Measurements from ENCODE around the gene EARS2.
"Not testable (repeated sequence)": the region's sequence is repeated elsewhere in the genome, so short reads cannot be mapped to it uniquely, and the experiment has no call there.

The EARS2 gene

DNA sequence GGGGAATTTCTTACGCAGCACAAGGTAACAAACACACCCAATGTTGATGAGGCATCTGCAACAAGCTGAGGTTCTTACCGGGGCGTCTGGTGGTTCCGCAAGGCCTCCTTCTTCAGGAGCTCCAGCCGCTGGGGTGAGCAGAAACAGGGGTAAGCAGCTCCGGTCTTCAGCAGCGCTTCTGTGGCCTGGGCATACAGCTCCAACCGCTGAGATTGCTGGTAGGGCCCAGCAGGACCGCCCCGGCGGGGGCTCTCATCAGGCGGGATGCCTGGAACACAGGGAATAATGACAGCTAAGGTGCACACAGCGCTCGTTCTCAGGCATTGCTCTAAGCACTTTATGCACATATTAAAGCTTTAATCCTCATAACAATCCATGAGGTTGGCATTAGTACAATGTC is 12.7 kb downstream of the EARS2 start:
- H3K27ac Mint-ChIP-seq, result no peak overlapping the region
- H3K4me1 Mint-ChIP-seq, result peaks cover 8% of the 10 kb centered on the region
- no peak overlapping the region for H3K4me3 Mint-ChIP-seq
- DNase-seq (no peak), ATAC-seq (no peak)
- no peaks in the 10 kb centered on the region for H3K27me3 Mint-ChIP-seq
- H3K9me3 Mint-ChIP-seq, result no peaks in the 10 kb centered on the region

DNA sequence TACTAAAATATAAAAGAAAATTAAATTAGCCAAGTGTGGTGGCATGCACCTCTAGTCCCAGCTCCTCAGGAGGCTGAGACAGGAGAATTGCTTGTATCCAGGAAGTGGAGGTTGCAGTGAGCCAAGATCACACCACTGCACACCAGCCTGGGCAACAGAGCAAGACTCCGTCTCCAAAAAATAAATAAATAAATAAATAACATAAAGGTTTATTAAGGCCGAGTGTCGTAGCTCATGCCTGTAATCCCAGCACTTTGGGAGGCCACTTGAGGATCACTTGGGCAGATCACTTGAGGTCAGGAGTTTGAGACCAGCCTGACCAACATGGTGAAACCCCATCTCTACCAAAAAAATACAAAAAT is 16.4 kb downstream of the EARS2 start:
- H3K27ac Mint-ChIP-seq, ATAC-seq, H3K4me3 Mint-ChIP-seq, H3K27me3 Mint-ChIP-seq, DNase-seq, H3K4me1 Mint-ChIP-seq, H3K9me3 Mint-ChIP-seq: not testable (repeated sequence)

DNA sequence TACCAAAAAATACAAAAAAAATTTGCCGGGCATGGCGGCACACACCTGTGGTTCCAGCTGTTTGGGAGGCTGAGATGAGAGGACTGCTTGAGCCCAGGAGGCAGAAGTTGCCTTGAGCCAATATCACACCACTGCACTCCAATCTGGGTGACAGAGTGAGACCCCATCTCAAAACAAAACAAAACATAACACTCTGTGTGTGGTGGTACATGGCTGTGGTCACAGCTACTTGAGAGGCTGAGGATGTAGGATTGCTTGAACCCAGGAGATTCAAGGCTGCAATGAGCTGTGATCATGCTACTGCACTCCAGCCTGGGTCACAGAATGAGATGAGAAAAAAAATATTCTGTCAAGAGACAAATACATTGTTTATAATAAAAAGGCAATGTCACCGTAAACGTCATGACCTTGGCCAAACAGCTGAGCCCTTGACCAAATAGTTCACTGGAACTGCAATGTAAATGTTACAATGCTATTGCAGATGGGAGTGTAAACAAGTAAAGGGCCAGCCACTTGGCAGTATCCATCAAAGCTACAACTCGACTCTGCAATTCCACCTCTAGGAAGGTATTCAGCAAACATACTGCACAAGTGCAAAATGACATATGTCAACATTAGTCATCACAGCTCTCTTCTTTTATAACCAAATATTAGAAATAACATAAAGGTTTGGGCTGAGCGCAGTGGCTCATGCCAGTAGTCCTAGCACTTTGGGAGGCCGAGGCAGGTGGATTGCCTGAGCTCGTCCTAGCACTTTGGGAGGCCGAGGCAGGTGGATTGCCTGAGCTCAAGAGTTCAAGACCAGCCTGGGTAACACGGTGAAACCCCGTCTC is 16.9 kb downstream of the EARS2 start:
- ATAC-seq (no peak), DNase-seq (no peak)
- no peaks in the 10 kb centered on the region for H3K27me3 Mint-ChIP-seq
- H3K4me1 Mint-ChIP-seq, result peaks cover 9% of the 10 kb centered on the region
- H3K9me3 Mint-ChIP-seq, result no peaks in the 10 kb centered on the region
- H3K27ac Mint-ChIP-seq, result no peak overlapping the region
- H3K4me3 Mint-ChIP-seq, result no peak overlapping the region

DNA sequence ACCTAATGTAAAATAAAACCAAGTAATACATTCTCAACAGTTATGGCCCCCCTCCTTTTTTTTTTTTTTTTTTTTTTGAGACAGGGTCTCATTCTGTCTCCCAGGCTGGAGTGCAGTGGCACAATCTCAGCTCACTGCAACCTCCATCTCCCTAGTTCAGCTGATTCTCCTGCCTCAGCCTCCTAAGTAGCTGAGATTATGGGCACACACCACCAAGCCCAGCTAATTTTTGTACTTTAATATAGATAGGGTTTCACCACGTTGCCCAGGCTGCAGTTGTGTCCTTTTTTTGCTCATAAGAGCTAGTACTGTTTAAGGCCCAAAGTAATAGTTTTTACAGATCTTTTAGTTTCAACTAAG is 18.3 kb downstream of the EARS2 start:
- ATAC-seq (no peak), DNase-seq (no peak)
- Mint-ChIP-seq H3K9me3 (no peaks in the 10 kb centered on the region), H3K27me3 (no peaks in the 10 kb centered on the region), H3K4me1 (peaks cover 9% of the 10 kb centered on the region), H3K27ac (peak overlapping the region; percentile 76 to 95), H3K4me3 (no peak overlapping the region)

DNA sequence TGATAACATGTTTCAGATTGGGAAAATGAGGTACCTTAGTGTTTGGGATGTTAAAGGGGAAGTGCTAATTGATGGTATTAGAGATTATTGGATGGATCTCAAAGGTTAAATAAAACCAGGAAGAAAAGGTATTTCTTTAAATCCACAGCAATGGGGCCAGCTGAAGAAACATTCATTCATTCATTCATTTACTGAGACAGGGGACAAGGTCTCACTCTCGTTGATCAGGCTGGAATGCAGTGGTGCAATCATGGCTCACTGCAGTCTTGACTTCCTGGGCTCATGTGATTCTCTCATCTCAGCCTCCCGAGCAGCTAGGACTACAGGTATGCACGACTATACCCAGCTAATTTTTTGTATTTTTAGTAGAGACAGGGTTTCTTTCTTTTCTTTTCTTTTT is 19.8 kb downstream of the EARS2 start:
- ATAC-seq, result no peak
- Mint-ChIP-seq H3K4me3 (no peak overlapping the region), H3K4me1 (peaks cover 9% of the 10 kb centered on the region), H3K27ac (peak overlapping the region in 1 of 2 donors; percentile 27), H3K9me3 (no peaks in the 10 kb centered on the region), H3K27me3 (no peaks in the 10 kb centered on the region)
- no peak for DNase-seq

DNA sequence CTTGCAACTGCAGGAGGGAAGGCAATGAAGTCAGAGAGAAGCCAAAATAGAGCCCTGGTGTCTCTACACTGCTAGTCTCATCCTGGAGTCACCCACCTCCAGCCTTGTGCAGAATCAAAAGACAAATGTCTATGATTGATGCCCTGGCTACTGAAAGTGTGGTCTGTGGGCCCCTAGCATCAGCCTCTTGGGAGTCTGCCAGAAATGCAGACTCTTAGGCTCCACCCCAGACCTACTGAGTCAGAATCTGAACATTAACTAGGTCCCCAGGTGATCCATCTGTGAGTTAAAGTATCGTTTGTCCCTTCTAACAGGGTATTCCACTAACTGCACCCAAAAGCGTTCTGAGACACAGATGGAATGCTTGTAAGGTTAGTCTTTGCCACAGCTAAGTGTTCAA is 21.2 kb downstream of the EARS2 start:
- Mint-ChIP-seq H3K27me3 (no peaks in the 10 kb centered on the region), H3K4me3 (no peak overlapping the region), H3K4me1 (peaks cover 9% of the 10 kb centered on the region), H3K27ac (no peak overlapping the region), H3K9me3 (no peaks in the 10 kb centered on the region)
- no peak for ATAC-seq
- no peak for DNase-seq

DNA sequence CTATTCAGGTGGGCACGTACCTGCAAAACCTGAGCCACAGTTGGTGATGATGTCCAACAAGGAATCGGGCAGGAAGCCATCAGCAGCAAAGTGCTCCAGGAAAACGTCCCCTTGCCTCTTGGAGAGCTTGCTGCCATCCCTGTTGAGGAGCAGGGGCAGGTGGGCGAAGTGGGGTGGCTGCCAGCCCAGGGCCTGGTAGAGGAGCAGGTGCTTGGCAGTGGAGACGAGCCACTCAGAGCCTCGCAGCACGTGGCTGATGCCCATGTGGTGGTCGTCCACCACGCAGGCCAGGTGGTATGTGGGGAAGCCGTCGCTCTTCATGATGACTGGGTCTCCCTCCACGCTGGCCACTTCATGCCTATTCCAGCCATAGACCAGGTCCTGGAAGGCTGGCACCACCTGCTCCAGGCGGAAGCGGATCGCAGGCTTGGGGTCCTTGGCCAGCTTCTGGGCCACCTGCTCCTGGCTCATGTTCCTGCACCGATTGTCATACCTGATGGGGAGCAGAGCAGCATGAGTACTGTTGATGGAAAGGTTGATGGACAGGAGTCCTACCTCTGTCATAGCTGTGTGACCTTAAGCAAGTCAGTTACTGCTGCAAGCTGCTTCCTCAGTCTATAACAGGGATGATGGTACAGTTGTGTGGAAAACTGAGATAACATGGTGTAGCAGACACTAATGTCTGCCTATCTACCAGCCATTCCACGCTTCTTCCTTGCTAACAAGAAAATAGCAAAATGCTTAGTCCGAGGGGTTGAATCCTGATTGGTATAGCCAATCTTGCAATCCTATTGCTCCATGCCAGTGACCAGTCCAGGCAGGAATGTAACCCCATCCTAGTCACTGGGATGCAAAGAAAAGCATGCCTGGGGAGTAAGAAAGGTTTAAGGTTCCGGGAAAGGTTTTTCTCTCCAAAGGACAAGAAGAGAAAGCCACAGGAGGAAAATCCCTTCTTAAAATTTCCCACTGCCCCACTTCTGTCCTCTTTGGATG is 22.0 kb downstream of the EARS2 start:
- Mint-ChIP-seq H3K4me3 (no peak overlapping the region), H3K27me3 (no peaks in the 10 kb centered on the region), H3K27ac (no peak overlapping the region), H3K4me1 (peaks cover 9% of the 10 kb centered on the region), H3K9me3 (no peaks in the 10 kb centered on the region)
- ATAC-seq, result no peak
- no peak for DNase-seq

DNA sequence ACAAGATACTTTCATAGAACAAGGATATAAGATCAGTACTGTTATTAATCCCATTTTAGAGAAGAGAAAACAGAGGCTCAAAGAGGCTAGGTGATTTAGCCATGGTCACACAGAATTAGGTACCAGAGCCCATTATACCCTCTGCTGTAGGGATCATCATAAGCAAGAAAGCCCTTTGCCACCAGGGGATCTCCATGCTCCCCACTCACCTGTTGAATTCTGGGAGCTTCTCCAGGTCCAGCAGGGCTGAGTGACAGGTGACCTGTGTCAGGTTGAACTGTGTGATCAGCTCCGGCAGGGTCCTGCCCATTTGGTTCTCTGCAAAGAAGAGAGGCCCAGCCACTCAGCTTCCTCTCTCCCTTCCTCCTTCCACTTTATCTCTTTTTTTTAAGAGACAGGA is 24.7 kb downstream of the EARS2 start:
- Mint-ChIP-seq H3K27me3 (no peaks in the 10 kb centered on the region), H3K9me3 (no peaks in the 10 kb centered on the region), H3K4me1 (no peaks in the 10 kb centered on the region), H3K27ac (no peak overlapping the region), H3K4me3 (no peak overlapping the region)
- DNase-seq (no peak), ATAC-seq (no peak)

DNA sequence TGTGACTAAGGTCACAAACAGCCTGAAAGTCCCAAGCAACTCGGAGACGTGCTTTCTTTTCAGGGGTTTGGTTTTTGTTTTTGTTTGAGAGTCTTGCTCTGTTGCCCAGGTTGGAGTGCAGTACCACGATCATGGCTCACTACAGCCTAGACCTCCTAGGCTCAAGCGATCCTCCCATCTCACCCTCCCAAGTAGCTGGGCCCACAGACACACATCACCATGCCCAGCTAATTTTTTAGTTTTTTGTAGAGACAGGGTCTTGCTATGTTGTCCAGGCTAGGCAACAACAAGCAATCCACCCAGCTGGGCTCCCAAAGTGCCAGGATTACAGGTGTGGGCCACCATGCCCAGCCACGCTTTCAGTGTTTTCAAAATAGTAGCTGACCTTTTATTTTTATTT is 27.1 kb downstream of the EARS2 start:
- H3K9me3 Mint-ChIP-seq, result no peaks in the 10 kb centered on the region
- H3K27me3 Mint-ChIP-seq, result no peaks in the 10 kb centered on the region
- H3K4me3 Mint-ChIP-seq, result no peak overlapping the region
- ATAC-seq, result no peak
- DNase-seq, result no peak
- H3K4me1 Mint-ChIP-seq, result no peaks in the 10 kb centered on the region
- peak overlapping the region in 1 of 2 donors; percentile 66 for H3K27ac Mint-ChIP-seq

DNA sequence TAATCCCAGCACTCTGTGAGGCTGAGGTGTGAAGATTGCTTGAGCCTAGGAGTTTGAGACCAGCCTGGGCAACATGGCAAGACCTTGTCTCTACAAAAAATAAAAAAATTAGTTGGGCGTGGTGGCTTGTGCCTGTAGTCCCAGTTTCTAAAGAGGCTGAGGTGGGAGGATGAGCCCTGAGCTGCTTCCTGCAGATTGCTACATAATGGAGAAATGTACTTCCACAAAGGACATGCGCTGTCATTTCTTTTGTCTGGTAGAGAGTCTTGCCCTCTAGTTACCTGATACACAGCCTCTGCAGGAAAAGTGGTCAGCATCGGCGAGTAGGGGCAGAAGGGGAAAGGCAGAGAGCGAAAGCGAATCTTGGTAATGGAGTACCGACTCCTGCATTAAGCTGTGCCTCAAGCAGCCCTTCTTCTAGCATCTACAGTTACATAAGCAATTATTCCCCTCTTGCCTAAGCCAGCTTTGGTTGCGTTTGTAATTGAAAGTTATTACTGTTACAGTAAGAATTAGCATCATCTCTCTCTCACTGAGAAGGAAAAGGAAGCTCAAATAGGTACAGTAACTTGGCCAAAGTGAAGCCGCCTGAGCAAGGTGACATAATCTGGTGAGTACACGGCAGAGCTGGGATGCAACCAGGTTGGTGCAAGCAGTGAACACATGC is 28.4 kb downstream of the EARS2 start:
- no peak overlapping the region for H3K4me3 Mint-ChIP-seq
- H3K27ac Mint-ChIP-seq, result no peak overlapping the region
- DNase-seq, result no peak
- ATAC-seq, result no peak
- no peaks in the 10 kb centered on the region for H3K9me3 Mint-ChIP-seq
- H3K27me3 Mint-ChIP-seq, result no peaks in the 10 kb centered on the region
- H3K4me1 Mint-ChIP-seq, result no peaks in the 10 kb centered on the region

DNA sequence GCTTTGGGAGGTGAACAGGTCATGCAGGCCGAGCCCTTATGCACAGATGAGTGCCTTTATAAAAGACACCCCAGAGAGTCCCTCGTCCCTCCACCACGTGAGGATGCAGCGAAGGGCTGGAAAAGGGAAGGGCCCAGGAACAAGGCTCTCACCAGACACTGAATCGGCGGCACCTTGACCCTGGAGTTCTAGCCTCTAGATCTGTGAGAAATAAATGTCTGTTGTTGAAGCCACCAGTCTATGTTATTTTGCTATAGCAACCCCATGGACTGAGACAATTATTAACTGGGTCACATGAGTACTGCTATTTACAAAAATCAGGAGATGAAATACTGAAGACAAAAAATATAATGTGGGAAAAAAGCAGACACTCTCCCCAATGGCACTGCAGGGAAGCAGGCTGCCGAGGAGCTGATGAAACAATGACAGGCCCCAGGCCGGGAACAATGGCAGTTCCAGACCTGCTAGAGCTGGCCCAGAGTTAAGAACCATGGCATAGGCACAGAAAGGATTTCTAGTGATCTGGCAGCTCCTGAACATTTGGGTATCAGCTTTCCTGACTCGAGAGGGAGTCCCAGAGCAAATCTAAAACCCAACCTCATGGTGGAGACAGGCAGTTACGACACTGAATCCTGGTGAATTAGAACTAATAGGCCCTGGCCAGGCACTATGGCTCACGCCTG is 29.0 kb downstream of the EARS2 start:
- Mint-ChIP-seq H3K27ac (no peak overlapping the region), H3K27me3 (no peaks in the 10 kb centered on the region), H3K4me1 (no peaks in the 10 kb centered on the region), H3K9me3 (no peaks in the 10 kb centered on the region), H3K4me3 (no peak overlapping the region)
- ATAC-seq (no peak), DNase-seq (no peak)

DNA sequence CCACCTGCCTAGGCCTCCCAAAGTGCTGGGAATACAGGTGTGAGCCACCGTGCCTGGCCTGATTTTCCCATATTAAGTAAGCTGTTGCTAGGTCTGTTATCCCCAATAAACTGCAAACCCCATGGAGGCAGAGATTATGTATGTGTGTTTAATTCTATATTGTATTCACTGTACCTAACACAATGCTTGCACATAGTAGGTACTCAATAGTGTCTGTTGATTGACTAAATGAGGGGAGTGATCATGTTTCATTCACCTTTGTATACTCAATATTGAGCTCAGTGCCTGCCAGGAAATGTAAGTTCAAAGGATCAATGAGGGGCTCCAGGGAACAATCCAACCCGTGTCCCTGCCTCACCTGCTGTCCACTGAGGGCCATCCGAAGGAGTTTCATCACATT is 32.3 kb downstream of the EARS2 start:
- Mint-ChIP-seq H3K4me1 (no peaks in the 10 kb centered on the region), H3K27ac (no peak overlapping the region)
- no peak for DNase-seq

DNA sequence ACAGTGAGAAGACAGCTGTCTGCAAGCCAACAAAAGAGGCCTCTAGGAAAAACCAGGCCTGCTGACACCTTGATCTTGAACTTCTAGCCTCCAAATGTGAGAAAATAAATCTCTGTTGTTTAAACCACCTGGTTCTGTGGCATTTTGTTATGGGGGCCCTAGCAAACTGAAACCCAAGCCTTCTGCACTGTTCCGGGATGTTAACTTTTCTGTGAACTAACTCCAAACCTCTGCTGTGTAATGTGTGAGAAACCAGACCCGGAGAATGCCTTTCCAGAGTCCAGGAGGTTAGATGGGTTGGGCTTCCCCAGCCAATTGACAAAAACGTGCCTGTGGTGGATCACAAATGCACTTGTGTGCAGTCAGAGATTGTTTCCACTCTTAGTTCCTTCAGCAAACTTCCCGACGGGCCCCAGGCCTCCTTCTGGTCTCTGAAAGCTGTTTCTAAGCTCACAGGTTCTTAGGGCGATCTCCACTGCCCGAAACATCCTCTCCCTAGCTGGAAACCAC is 33.2 kb downstream of the EARS2 start:
- no peaks in the 10 kb centered on the region for H3K9me3 Mint-ChIP-seq
- H3K4me1 Mint-ChIP-seq, result no peaks in the 10 kb centered on the region
- H3K27ac Mint-ChIP-seq, result peak overlapping the region in 1 of 2 donors; percentile 42
- no peak for ATAC-seq
- no peaks in the 10 kb centered on the region for H3K27me3 Mint-ChIP-seq
- no peak for DNase-seq
- no peak overlapping the region for H3K4me3 Mint-ChIP-seq

More for the DNA sequence above, 32.3 kb downstream of the EARS2 start:
- Mint-ChIP-seq H3K27me3 (no peaks in the 10 kb centered on the region), H3K4me3 (no peak overlapping the region), H3K9me3 (no peaks in the 10 kb centered on the region)
- ATAC-seq, result no peak

DNA sequence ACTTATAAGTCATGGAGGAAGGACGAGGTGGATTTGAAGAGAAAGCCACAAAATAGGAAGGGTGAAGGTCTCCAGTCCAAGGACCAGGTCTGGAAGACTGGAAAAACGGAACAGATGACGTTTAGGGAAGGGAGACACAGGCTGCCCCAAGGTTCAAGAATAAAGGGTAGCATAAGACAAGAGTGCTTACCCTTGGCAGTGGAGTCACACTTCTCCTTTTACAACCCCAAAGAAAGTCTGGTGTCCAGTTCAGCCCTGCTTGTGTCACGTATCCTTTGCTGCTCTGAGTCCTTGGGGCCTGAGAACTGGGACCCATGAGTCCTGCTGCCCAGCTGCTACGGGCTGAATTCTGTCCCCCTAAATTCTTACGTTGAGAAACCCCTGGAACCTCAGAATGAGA is 33.8 kb downstream of the EARS2 start:
- DNase-seq (no peak), ATAC-seq (no peak)
- H3K27ac Mint-ChIP-seq, result peak overlapping the region in 1 of 2 donors; percentile 42
- no peak overlapping the region for H3K4me3 Mint-ChIP-seq
- no peaks in the 10 kb centered on the region for H3K27me3 Mint-ChIP-seq
- H3K9me3 Mint-ChIP-seq, result no peaks in the 10 kb centered on the region
- H3K4me1 Mint-ChIP-seq, result peaks cover 2% of the 10 kb centered on the region

DNA sequence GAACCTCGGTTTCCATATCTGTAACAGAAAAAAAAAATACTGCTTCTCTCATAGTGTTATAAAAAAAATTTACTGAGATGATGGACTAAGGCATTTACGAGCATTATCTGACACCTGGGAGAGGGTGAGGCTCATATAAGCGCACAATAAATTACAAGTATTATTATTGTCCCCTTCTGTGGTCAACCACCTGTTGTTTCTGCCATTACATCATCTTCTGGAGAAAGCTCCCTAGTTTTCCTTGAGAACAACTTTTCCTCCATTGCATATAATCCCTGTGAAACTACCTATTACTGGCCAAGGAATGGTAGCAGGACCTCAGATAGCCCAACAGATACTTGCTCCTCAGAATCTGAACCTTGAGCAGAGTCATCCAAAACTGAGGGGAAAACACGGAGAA is 35.2 kb downstream of the EARS2 start:
- Mint-ChIP-seq H3K9me3 (no peaks in the 10 kb centered on the region), H3K27me3 (no peaks in the 10 kb centered on the region), H3K4me3 (no peak overlapping the region), H3K27ac (peak overlapping the region in 1 of 2 donors; percentile 31), H3K4me1 (peaks cover 11% of the 10 kb centered on the region)
- no peak for ATAC-seq
- no peak for DNase-seq
